Activated T-helper 2 cell treated with anti-CD3 and anti-CD28 coated beads, Interferon-gamma antibody, Interleukin-2, Interleukin-4, amounts not matched to agents 10 μg/mL and 5 μg/mL and 100 μg/mL, durations not matched to agents 14 hours and 24 hours and 36 hours (primary cell): ENCODE results near the gene STXBP5L. TPM values are rescaled to one million over a fixed set of nuclear protein-coding genes. Genes with fewer than 3 reads are reported as not detected.
"Not testable (repeated sequence)": the region's sequence is repeated elsewhere in the genome, so short reads cannot be mapped to it uniquely, and the experiment has no call there.

Source experiments
- DNase-seq: peaks from one replicate; pipeline ENCODE4 v3.0.0; 2021; ENCODE audit warnings: low spot score
- H3K27ac Mint-ChIP-seq: one replicate; pipeline ENCODE4 v1.8.0; 2021; ENCODE audit warnings: mixed read lengths
- H3K27me3 Mint-ChIP-seq: one replicate; pipeline ENCODE4 v1.8.0; 2021; ENCODE audit warnings: low read depth, mixed read lengths
- H3K36me3 Mint-ChIP-seq: one replicate; pipeline ENCODE4 v1.8.0; 2021; ENCODE audit warnings: low read depth, mixed read lengths
- H3K4me1 Mint-ChIP-seq: one replicate; pipeline ENCODE4 v1.8.0; 2021; ENCODE audit warnings: low read depth, mixed read lengths
- H3K4me3 Mint-ChIP-seq: one replicate; pipeline ENCODE4 v1.8.0; 2021; ENCODE audit warnings: low read depth, mild to moderate bottlenecking, moderate library complexity, mixed read lengths
- H3K9me3 Mint-ChIP-seq: one replicate; pipeline ENCODE4 v1.8.0; 2021; ENCODE audit warnings: mixed read lengths
- intact Hi-C: fragments of 100-400 bp; cut with micrococcal nuclease; formaldehyde crosslinking; loops from one replicate; pipeline ENCODE4 v1.15.1; 2023
- total RNA-seq: library from RNA; stranded (reverse); gene quantifications from 2 replicates; pipeline ENCODE4 v1.2.3, GENCODE V29; 2022

STXBP5L gene
- total RNA-seq, 1 donor from 2014 or later = not detected

- Mint-ChIP-seq H3K36me3 (peaks cover 33% of the 10 kb centered on the region), H3K4me3 (no peak overlapping the region), H3K9me3 (no peaks in the 10 kb centered on the region), H3K27ac (no peak overlapping the region), H3K4me1 (no peaks in the 10 kb centered on the region), H3K27me3 (no peaks in the 10 kb centered on the region)
- DNase-seq = no peak
- intact Hi-C loops = no loop called here
Measured at GRCh38 chr3:121424549-121424948, 516.5 kb downstream of the STXBP5L start.

DNA sequence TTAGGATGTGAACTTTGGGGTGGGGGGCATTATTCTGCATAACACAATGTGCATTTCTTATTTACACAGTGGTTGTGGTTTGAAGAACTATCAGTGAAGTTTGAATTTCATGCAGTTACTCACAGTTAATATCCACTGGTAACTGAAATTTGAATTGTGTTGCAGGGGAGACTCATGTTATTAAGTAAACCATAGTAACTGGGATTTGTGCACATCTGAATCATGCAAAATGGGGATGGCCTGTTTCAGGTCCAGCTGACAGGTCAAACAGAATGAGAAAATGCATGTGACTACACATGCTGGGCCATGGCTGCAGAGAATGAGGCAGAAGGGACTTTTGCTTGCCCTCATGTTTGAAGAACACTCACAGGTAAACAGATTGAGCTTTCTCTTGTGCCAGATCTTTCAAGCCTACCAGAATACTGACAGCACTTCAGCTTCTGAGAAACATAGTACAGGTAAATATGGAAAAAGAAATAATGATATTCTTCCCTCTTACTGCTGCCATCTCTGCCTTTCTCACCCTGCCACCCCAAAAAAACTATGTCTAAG, 522.7 kb downstream of the STXBP5L start:
- Mint-ChIP-seq H3K27ac (no peak overlapping the region), H3K4me1 (peaks cover 19% of the 10 kb centered on the region), H3K27me3 (no peaks in the 10 kb centered on the region), H3K4me3 (no peak overlapping the region), H3K36me3 (peaks cover 69% of the 10 kb centered on the region), H3K9me3 (no peaks in the 10 kb centered on the region)
- no peak for DNase-seq
- intact Hi-C loops = no loop called here

- intact Hi-C loops = no loop called here
- H3K4me3 Mint-ChIP-seq = peak overlapping the region; percentile 14
- no peaks in the 10 kb centered on the region for H3K27me3 Mint-ChIP-seq
- peak overlapping the region; percentile 64 for H3K27ac Mint-ChIP-seq
- DNase-seq = peak; percentile 43
- no peaks in the 10 kb centered on the region for H3K9me3 Mint-ChIP-seq
- H3K4me1 Mint-ChIP-seq = peaks cover 19% of the 10 kb centered on the region
- H3K36me3 Mint-ChIP-seq = peaks cover 70% of the 10 kb centered on the region
Measured at GRCh38 chr3:121431726-121432517, 523.9 kb downstream of the STXBP5L start.

GRCh38 chr3:121436074-121436473, 528.1 kb downstream of the STXBP5L start:
- intact Hi-C loops = no loop called here
- H3K27me3 Mint-ChIP-seq = no peaks in the 10 kb centered on the region
- H3K27ac Mint-ChIP-seq = no peak overlapping the region
- no peaks in the 10 kb centered on the region for H3K9me3 Mint-ChIP-seq
- peaks cover 19% of the 10 kb centered on the region for H3K4me1 Mint-ChIP-seq
- H3K36me3 Mint-ChIP-seq = peaks cover 59% of the 10 kb centered on the region
- no peak overlapping the region for H3K4me3 Mint-ChIP-seq
- no peak for DNase-seq

DNA sequence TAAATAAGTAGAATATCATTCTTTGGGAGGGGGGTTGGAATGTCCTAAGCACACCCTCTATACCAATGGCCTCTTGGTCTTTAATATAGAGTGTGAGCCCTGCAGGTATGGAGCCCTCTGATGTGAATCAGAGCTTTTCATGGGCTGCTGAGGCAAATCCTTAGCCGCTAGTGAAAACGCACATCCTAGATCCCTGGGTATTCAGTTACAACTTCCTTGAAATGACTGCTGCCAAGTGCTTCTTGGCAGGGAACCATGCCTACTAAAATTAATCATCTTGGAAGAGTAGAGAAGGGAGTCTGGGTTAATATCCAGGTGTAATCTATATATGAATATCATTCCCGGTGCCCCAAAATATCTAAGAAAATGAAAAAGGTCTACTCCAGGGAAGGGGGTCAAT, 528.6 kb downstream of the STXBP5L start:
- H3K36me3 Mint-ChIP-seq = peaks cover 59% of the 10 kb centered on the region
- no peak overlapping the region for H3K27ac Mint-ChIP-seq
- no peak for DNase-seq
- H3K9me3 Mint-ChIP-seq = no peaks in the 10 kb centered on the region
- H3K4me3 Mint-ChIP-seq = no peak overlapping the region
- H3K27me3 Mint-ChIP-seq = no peaks in the 10 kb centered on the region
- intact Hi-C loops = no loop called here
- H3K4me1 Mint-ChIP-seq = peaks cover 18% of the 10 kb centered on the region

GRCh38 chr3:121443456-121443855, 535.5 kb downstream of the STXBP5L start:
- intact Hi-C loops = no loop called here
- peaks cover 62% of the 10 kb centered on the region for H3K36me3 Mint-ChIP-seq
- H3K4me1 Mint-ChIP-seq = no peaks in the 10 kb centered on the region
- H3K9me3 Mint-ChIP-seq = no peaks in the 10 kb centered on the region
- H3K27ac Mint-ChIP-seq = no peak overlapping the region
- no peak for DNase-seq
- no peak overlapping the region for H3K4me3 Mint-ChIP-seq
- no peaks in the 10 kb centered on the region for H3K27me3 Mint-ChIP-seq

DNA sequence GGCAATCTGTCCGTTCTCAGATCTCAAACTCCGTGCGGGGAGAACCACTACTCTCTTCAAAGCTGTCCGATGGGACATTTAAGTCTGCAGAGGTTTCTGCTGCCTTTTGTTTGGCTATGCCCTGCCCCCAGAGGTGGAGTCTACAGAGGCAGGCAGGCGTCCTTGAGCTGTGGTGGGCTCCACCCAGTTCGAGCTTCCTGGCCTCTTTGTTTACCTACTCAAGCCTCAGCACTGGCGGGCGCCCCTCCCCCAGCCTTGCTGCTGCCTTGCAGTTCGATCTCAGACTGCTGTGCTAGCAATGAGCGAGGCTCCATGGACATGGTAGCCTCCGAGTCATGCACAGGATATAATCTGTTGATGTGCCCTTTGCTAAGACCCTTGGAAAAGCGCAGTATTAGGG, 543.7 kb downstream of the STXBP5L start:
- DNase-seq, H3K27ac Mint-ChIP-seq, H3K27me3 Mint-ChIP-seq, H3K9me3 Mint-ChIP-seq, intact Hi-C loops, H3K4me3 Mint-ChIP-seq, H3K4me1 Mint-ChIP-seq: not testable (repeated sequence)
- H3K36me3 Mint-ChIP-seq = peaks cover 64% of the 10 kb centered on the region

GRCh38 chr3:121462565-121462964, 554.6 kb downstream of the STXBP5L start:
- Mint-ChIP-seq H3K27ac (no peak overlapping the region), H3K4me1 (no peaks in the 10 kb centered on the region), H3K9me3 (peaks cover 8% of the 10 kb centered on the region), H3K4me3 (no peak overlapping the region), H3K36me3 (peaks cover 68% of the 10 kb centered on the region), H3K27me3 (no peaks in the 10 kb centered on the region)
- intact Hi-C loops = no loop called here
- no peak for DNase-seq

DNA sequence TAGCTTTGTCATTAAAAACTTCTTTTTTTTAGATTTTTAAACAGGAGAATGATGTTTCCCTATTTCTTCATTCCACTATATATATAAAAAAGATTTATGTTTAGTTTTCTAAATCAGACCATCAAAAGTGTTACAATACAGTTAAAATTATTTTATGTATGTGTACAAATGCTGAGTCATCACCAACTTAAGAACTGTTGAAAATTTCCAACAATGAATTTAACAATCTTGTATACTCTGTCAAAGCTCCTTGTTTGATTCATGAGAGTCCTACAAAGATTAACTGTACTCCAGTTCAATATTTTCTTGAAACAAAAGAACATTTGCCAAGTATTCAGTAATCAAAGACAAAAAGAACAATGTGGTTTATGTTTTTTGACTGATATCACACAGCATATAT, 555.7 kb downstream of the STXBP5L start:
- no peak for DNase-seq
- Mint-ChIP-seq H3K9me3 (peaks cover 7% of the 10 kb centered on the region), H3K4me1 (no peaks in the 10 kb centered on the region), H3K36me3 (peaks cover 70% of the 10 kb centered on the region), H3K27me3 (no peaks in the 10 kb centered on the region), H3K4me3 (no peak overlapping the region), H3K27ac (no peak overlapping the region)
- intact Hi-C loops = no loop called here

GRCh38 chr3:121467085-121467484, 559.1 kb downstream of the STXBP5L start:
- H3K27me3 Mint-ChIP-seq = no peaks in the 10 kb centered on the region
- H3K9me3 Mint-ChIP-seq = no peaks in the 10 kb centered on the region
- H3K4me3 Mint-ChIP-seq = no peak overlapping the region
- intact Hi-C loops = no loop called here
- H3K4me1 Mint-ChIP-seq = no peaks in the 10 kb centered on the region
- no peak overlapping the region for H3K27ac Mint-ChIP-seq
- DNase-seq = no peak
- H3K36me3 Mint-ChIP-seq = peaks cover 57% of the 10 kb centered on the region

DNA sequence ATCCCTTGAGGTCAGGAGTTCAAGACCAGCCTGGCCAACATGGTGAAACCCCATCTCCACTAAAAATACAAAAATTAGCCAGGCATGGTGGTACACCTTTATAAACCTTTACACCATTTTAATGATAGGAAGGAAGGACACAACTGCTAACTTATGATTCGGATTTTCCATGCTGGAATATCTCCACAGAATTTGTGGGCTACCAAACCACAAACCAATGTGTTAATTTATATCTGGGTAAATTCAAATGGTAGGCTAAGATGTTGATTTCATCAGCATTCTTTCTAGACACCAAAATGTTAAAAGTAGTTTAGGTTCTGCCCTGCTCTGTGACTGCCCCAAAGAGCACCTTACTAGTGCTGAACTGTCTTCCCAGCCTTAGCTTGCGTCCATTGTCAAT, 565.0 kb downstream of the STXBP5L start:
- Mint-ChIP-seq H3K27me3 (no peaks in the 10 kb centered on the region), H3K27ac (no peak overlapping the region), H3K9me3 (no peaks in the 10 kb centered on the region), H3K4me1 (peaks cover 8% of the 10 kb centered on the region), H3K36me3 (peaks cover 62% of the 10 kb centered on the region), H3K4me3 (no peak overlapping the region)
- no peak for DNase-seq
- intact Hi-C loops = no loop called here
